Activated T-helper 1 cell treated with anti-CD3 and anti-CD28 coated beads, Interleukin-12 subunit alpha, Interleukin-12 subunit beta, Interleukin-2, Interleukin-4 antibody, amounts not matched to agents 30 ng/mL and 10 ng/mL and 1 ng/mL, durations not matched to agents 14 hours and 24 hours and 36 hours (primary cell): Measurements from ENCODE around the gene OCIAD1. TPM values are rescaled to one million over a fixed set of nuclear protein-coding genes. Genes with fewer than 3 reads are reported as not detected.
A peak's percentile ranks its signal among the peaks of the same experiment; 100 is the strongest.
"Not testable (repeated sequence)": the region's sequence is repeated elsewhere in the genome, so short reads cannot be mapped to it uniquely, and the experiment has no call there.

Experiments used
- DNase-seq: peaks from one replicate; pipeline ENCODE4 v3.0.0; 2021; ENCODE audit warnings: low spot score
- H3K27ac Mint-ChIP-seq: one replicate; pipeline ENCODE4 v1.8.0; 2021; ENCODE audit warnings: mild to moderate bottlenecking, mixed read lengths
- H3K27me3 Mint-ChIP-seq: one replicate; pipeline ENCODE4 v1.8.0; 2022; ENCODE audit warnings: mild to moderate bottlenecking, moderate library complexity, mixed read lengths; ENCODE audit not compliant: insufficient read depth
- H3K36me3 Mint-ChIP-seq: one replicate; pipeline ENCODE4 v1.8.0; 2021; ENCODE audit warnings: low read depth, mixed read lengths
- H3K4me1 Mint-ChIP-seq: one replicate; pipeline ENCODE4 v1.8.0; 2021; ENCODE audit warnings: low read depth, mixed read lengths
- H3K4me3 Mint-ChIP-seq: one replicate; pipeline ENCODE4 v1.8.0; 2021; ENCODE audit warnings: mild to moderate bottlenecking, moderate library complexity, mixed read lengths
- H3K9me3 Mint-ChIP-seq: one replicate; pipeline ENCODE4 v1.8.0; 2021; ENCODE audit warnings: mixed read lengths
- intact Hi-C: fragments of 100-400 bp; cut with micrococcal nuclease; formaldehyde crosslinking; loops from one replicate; pipeline ENCODE4 v1.15.1; 2024
- total RNA-seq: library from RNA; stranded (reverse); gene quantifications from 2 replicates; pipeline ENCODE4 v1.2.3, GENCODE V29; 2022

The OCIAD1 gene
- total RNA-seq, 1 donor from 2014 or later, result 120 TPM

- Mint-ChIP-seq H3K9me3 (no peaks in the 10 kb centered on the region), H3K4me3 (no peak overlapping the region), H3K27me3 (peaks cover 6% of the 10 kb centered on the region), H3K4me1 (peaks cover 8% of the 10 kb centered on the region), H3K27ac (no peak overlapping the region), H3K36me3 (no peaks in the 10 kb centered on the region)
- intact Hi-C loops, result no loop called here
- DNase-seq, result no peak
Measured at GRCh38 chr4:48799157-48799556, 31.7 kb upstream of the OCIAD1 start.

DNA sequence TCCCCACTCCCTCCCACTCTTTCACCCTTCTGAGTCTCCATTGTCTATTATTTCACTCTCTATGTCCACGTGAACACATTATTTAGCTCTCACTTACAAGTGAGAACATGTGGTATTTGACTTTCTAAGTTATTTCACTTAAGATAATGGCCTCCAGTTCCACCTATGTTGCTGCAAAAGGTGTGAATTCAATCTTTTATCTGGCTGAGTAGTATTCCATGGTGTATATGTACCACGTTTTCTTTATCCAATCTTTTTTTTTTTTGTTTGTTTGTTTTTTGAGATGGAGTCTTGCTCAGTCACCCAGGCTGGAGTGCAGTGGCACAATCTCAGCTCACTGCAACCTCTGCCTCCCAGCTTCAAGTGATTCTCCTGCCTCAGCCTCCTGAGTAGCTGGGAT lies 30.7 kb upstream of the OCIAD1 start:
- H3K4me1 Mint-ChIP-seq, H3K27ac Mint-ChIP-seq, H3K36me3 Mint-ChIP-seq, H3K9me3 Mint-ChIP-seq, H3K27me3 Mint-ChIP-seq, DNase-seq, intact Hi-C loops, H3K4me3 Mint-ChIP-seq: not testable (repeated sequence)

GRCh38 chr4:48801016-48801715 lies 29.7 kb upstream of the OCIAD1 start:
- no peaks in the 10 kb centered on the region for H3K36me3 Mint-ChIP-seq
- DNase-seq, result no peak
- H3K4me3 Mint-ChIP-seq, result no peak overlapping the region
- H3K27ac Mint-ChIP-seq, result no peak overlapping the region
- peaks cover 8% of the 10 kb centered on the region for H3K4me1 Mint-ChIP-seq
- no peaks in the 10 kb centered on the region for H3K9me3 Mint-ChIP-seq
- intact Hi-C loops, result no loop called here
- peaks cover 5% of the 10 kb centered on the region for H3K27me3 Mint-ChIP-seq

- no peak overlapping the region for H3K27ac Mint-ChIP-seq
- no peaks in the 10 kb centered on the region for H3K36me3 Mint-ChIP-seq
- no peaks in the 10 kb centered on the region for H3K9me3 Mint-ChIP-seq
Measured at GRCh38 chr4:48804584-48805301, 26.1 kb upstream of the OCIAD1 start.

DNA sequence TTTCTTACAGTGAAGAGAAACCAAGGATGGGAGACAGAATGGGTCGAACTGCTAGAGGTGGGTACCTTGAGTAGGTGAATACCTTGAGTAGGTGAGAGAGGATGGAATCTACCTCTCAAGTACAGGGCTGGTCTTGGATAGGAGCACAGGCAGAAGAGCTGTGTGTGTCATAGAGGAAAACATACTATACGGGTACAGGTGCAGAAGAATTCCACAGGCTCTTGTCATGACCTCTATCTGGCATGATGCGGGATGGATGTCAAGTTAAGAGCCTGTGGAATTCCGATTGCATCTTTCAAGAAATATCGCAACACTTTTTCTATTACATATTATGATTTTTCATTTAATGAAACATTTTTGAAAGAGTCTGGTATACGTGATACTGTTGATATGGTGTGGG lies 18.0 kb upstream of the OCIAD1 start:
- peaks cover 2% of the 10 kb centered on the region for H3K27me3 Mint-ChIP-seq
- no peaks in the 10 kb centered on the region for H3K9me3 Mint-ChIP-seq
- DNase-seq, result no peak
- no peak overlapping the region for H3K27ac Mint-ChIP-seq
- H3K4me1 Mint-ChIP-seq, result peaks cover 8% of the 10 kb centered on the region
- no peak overlapping the region for H3K4me3 Mint-ChIP-seq
- intact Hi-C loops, result no loop called here
- H3K36me3 Mint-ChIP-seq, result no peaks in the 10 kb centered on the region

More at GRCh38 chr4:48804584-48805301, 26.1 kb upstream of the OCIAD1 start:
- DNase-seq, result no peak
- H3K27me3 Mint-ChIP-seq, result peaks cover 3% of the 10 kb centered on the region
- no peak overlapping the region for H3K4me3 Mint-ChIP-seq
- peaks cover 8% of the 10 kb centered on the region for H3K4me1 Mint-ChIP-seq
- intact Hi-C loops, result no loop called here

- H3K9me3 Mint-ChIP-seq, result no peaks in the 10 kb centered on the region
- peaks cover 8% of the 10 kb centered on the region for H3K27me3 Mint-ChIP-seq
- intact Hi-C loops, result no loop called here
- H3K4me1 Mint-ChIP-seq, result peaks cover 8% of the 10 kb centered on the region
- H3K4me3 Mint-ChIP-seq, result no peak overlapping the region
- H3K27ac Mint-ChIP-seq, result no peak overlapping the region
- DNase-seq, result no peak
- no peaks in the 10 kb centered on the region for H3K36me3 Mint-ChIP-seq
Measured at GRCh38 chr4:48813964-48814363, 16.9 kb upstream of the OCIAD1 start.

- Mint-ChIP-seq H3K4me3 (no peak overlapping the region), H3K27ac (no peak overlapping the region), H3K4me1 (peaks cover 8% of the 10 kb centered on the region), H3K27me3 (peaks cover 17% of the 10 kb centered on the region), H3K36me3 (no peaks in the 10 kb centered on the region), H3K9me3 (peaks cover 4% of the 10 kb centered on the region)
- intact Hi-C loops, result no loop called here
- DNase-seq, result no peak
Measured at GRCh38 chr4:48815483-48815882, 15.4 kb upstream of the OCIAD1 start.

- H3K36me3 Mint-ChIP-seq, H3K4me3 Mint-ChIP-seq, intact Hi-C loops, DNase-seq, H3K4me1 Mint-ChIP-seq, H3K27ac Mint-ChIP-seq, H3K9me3 Mint-ChIP-seq: not testable (repeated sequence)
- peaks cover 25% of the 10 kb centered on the region for H3K27me3 Mint-ChIP-seq
Measured at GRCh38 chr4:48816297-48816696, 14.6 kb upstream of the OCIAD1 start.

- H3K4me3 Mint-ChIP-seq, result no peak overlapping the region
- H3K27me3 Mint-ChIP-seq, result peaks cover 28% of the 10 kb centered on the region
- H3K4me1 Mint-ChIP-seq, result peaks cover 8% of the 10 kb centered on the region
- no peak overlapping the region for H3K27ac Mint-ChIP-seq
- peaks cover 6% of the 10 kb centered on the region for H3K9me3 Mint-ChIP-seq
- no peaks in the 10 kb centered on the region for H3K36me3 Mint-ChIP-seq
- no peak for DNase-seq
- intact Hi-C loops, result no loop called here
Measured at GRCh38 chr4:48816971-48817370, 13.9 kb upstream of the OCIAD1 start.

DNA sequence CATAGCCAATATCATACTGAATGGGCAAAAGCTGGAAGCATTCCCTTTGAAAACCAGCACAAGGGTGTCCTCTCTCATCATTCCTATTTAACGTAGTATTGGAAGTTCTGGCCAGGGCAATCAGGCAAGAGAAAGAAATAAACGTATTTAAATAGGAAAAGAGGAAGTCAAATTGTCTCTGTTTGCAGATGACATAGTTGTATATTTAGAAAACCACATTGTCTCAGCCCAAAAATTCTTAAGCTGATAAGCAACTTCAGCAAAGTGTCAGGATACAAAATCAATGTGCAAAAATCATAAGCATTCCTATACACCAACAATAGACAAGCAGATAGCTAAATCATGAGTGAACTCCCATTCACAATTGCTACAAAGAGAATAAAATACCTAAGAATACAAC lies 9.5 kb upstream of the OCIAD1 start:
- H3K4me1 Mint-ChIP-seq, H3K27ac Mint-ChIP-seq, intact Hi-C loops, DNase-seq, H3K4me3 Mint-ChIP-seq, H3K36me3 Mint-ChIP-seq, H3K9me3 Mint-ChIP-seq: not testable (repeated sequence)
- peaks cover 31% of the 10 kb centered on the region for H3K27me3 Mint-ChIP-seq

- peaks cover 12% of the 10 kb centered on the region for H3K36me3 Mint-ChIP-seq
- H3K4me3 Mint-ChIP-seq, result no peak overlapping the region
- DNase-seq, result no peak
- peaks cover 2% of the 10 kb centered on the region for H3K27me3 Mint-ChIP-seq
- intact Hi-C loops, result no loop called here
- peaks cover 24% of the 10 kb centered on the region for H3K4me1 Mint-ChIP-seq
- no peak overlapping the region for H3K27ac Mint-ChIP-seq
- no peaks in the 10 kb centered on the region for H3K9me3 Mint-ChIP-seq
Measured at GRCh38 chr4:48827622-48828021, 3.3 kb upstream of the OCIAD1 start.

DNA sequence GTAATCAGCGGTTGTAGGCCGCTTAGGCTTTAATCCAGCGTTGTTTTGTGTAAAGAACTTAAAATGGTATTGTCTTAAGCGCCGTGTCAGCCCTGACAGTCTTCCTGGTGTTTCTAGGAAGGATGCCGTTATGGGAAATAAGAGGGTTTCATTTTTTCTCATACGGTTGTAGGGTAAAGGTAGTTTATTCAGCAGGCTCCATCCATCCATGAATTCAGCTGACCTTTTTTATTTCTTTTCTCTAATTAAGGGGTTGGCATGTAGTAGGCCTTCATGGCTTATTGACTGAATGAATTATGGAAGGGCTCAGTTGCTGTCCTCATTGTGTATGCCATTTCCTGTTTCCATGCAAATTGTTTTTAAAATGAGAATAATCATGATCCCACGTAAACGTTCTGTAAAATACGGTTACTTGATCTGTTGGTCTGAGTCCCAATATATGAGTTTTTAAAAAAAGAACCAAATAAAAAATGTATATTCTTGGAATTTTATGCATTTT lies 693 bp downstream of the OCIAD1 start:
- Mint-ChIP-seq H3K9me3 (no peaks in the 10 kb centered on the region), H3K4me3 (peak overlapping the region; percentile 99), H3K27ac (peak overlapping the region; percentile 100), H3K4me1 (peaks cover 30% of the 10 kb centered on the region), H3K36me3 (peaks cover 24% of the 10 kb centered on the region), H3K27me3 (peaks cover 2% of the 10 kb centered on the region)
- intact Hi-C loops, result loop anchor here (1.0 to 5.0 kb wide), 10 partner anchors 27 to 1369 kb away; partner anchors contain the start of genes COMMD8, FRYL, NFXL1 and SLAIN2
- no peak for DNase-seq

GRCh38 chr4:48832571-48832970 lies 1.7 kb downstream of the OCIAD1 start:
- intact Hi-C loops, result loop anchor here (2.0 to 5.0 kb wide), 5 partner anchors 26 to 1370 kb away; partner anchors contain the start of genes COMMD8 and NFXL1
- Mint-ChIP-seq H3K4me3 (peak overlapping the region; percentile 99), H3K9me3 (no peaks in the 10 kb centered on the region), H3K27ac (peak overlapping the region; percentile 68), H3K27me3 (peaks cover 2% of the 10 kb centered on the region), H3K4me1 (peaks cover 31% of the 10 kb centered on the region), H3K36me3 (peaks cover 26% of the 10 kb centered on the region)
- DNase-seq, result no peak
